HCT116 (cell line): ENCODE results near the gene DYNLT4. TPM values are rescaled to one million over a fixed set of nuclear protein-coding genes. Genes with fewer than 3 reads are reported as not detected.

Source experiments
- ATAC-seq: fragments of 200-7000 bp; cut with Tn5 transposase; 2 replicates; pipeline ENCODE4 v1.9.1; 2020; ENCODE audit warnings: mild to moderate bottlenecking, moderate library complexity
- BruUV-seq: library from RNA; stranded (reverse); fragments of 400-500 nt; replicated peaks from 2 replicates; lab custom pipeline; 2021; lab: Mats Ljungman, UMichigan
- CTCF ChIA-PET: fragments of 300-600 bp; sonication (Branson Sonifier 250); formaldehyde crosslinking; loops from one replicate; lab custom pipeline; 2021; ENCODE audit warnings: antibody characterized with exemption; lab: Charles Lee
- POLR2A ChIA-PET: fragments of 300-600, 350-600 bp; sonication (Branson Sonifier 250); formaldehyde crosslinking; loops from one replicate; lab custom pipeline; 2021; ENCODE audit warnings: antibody characterized with exemption; lab: Charles Lee
- RAD21 ChIA-PET, 2 experiments: fragments of 300-600 bp; sonication (Branson Sonifier 250); formaldehyde crosslinking; loops; one replicate each; lab custom pipeline; 2023; ENCODE audit warnings: low total read pairs in 2 of 2; ENCODE audit not compliant: uncharacterized antibody in 2 of 2, unreplicated experiment in 2 of 2, low non-redundant PET in 1 of 2; lab: Charles Lee
- DNase-seq: peaks from one replicate; pipeline ENCODE4 v3.0.0-alpha.2; 2010; ENCODE audit warnings: low read depth, low spot score
- H2AFZ ChIP-seq: fragments of 200-600 bp; shearing (Covaris generic), sonication (generic); 2 replicates; pipeline ENCODE4 v1.6.1; 2017; ENCODE audit warnings: low read depth, mixed run types, mixed read lengths, antibody characterized with exemption, low read length; ENCODE audit not compliant: poor library complexity, severe bottlenecking
- H3K27ac ChIP-seq: 2 replicates; pipeline ENCODE4 v1.5.1; 2012; ENCODE audit warnings: low read depth, low read length
- H3K27me3 ChIP-seq: fragments of 200-600 bp; sonication (generic); 2 replicates; pipeline ENCODE4 v1.6.1; 2016; ENCODE audit warnings: mixed run types, low read length, mixed read lengths; ENCODE audit not compliant: insufficient read depth
- H3K36me3 ChIP-seq, 2 experiments: fragments of 200-500 bp in 1 of 2; fragments of 200-600 bp in 1 of 2; sonication (Bioruptor generic) in 1 of 2; sonication (generic) in 1 of 2; 2 replicates each; pipeline versions ENCODE4 v1.5.1 to v1.6.1; 2014 to 2016; ENCODE audit warnings: low read length in 2 of 2, inconsistent platforms in 1 of 2, mixed read lengths in 1 of 2, mixed run types in 1 of 2; ENCODE audit not compliant: insufficient read depth in 2 of 2, control insufficient read depth in 1 of 2
- H3K4me1 ChIP-seq, 2 experiments: fragments of 200-600 bp in 1 of 2; sonication (generic) in 1 of 2; 2 replicates each; pipeline versions ENCODE4 v1.5.1 to v1.6.1; 2012 to 2017; ENCODE audit warnings: low read length in 2 of 2, inconsistent platforms in 1 of 2, mild to moderate bottlenecking in 1 of 2, mixed read lengths in 1 of 2, mixed run types in 1 of 2, moderate library complexity in 1 of 2; ENCODE audit not compliant: insufficient read depth in 2 of 2, control insufficient read depth in 1 of 2
- H3K4me2 ChIP-seq: fragments of 200-600 bp; sonication (generic); 2 replicates; pipeline ENCODE4 v1.6.1; 2017; ENCODE audit warnings: mixed run types, low read length, mixed read lengths
- H3K4me3 ChIP-seq, 2 experiments: fragments of 200-600 bp in 1 of 2; sonication (generic) in 1 of 2; replicated peaks in 1 of 2; 2 replicates each; pipeline ENCODE4 v1.5.1; 2011 to 2016; ENCODE audit warnings: low read length in 2 of 2, control low read depth in 1 of 2, low read depth in 1 of 2, mild to moderate bottlenecking in 1 of 2, mixed read lengths in 1 of 2, mixed run types in 1 of 2
- H3K79me2 ChIP-seq: fragments of 200-600 bp; sonication (generic); 2 replicates; pipeline ENCODE4 v1.6.1; 2017; ENCODE audit warnings: mild to moderate bottlenecking, mixed run types, low read length, moderate library complexity, mixed read lengths; ENCODE audit not compliant: insufficient read depth
- H3K9ac ChIP-seq: fragments of 200-600 bp; sonication (generic); 2 replicates; pipeline ENCODE4 v1.6.1; 2016; ENCODE audit warnings: low read length, mixed read lengths
- H3K9me2 ChIP-seq: fragments of 200-600 bp; sonication (generic), shearing (Covaris generic); 2 replicates; pipeline ENCODE4 v1.6.1; 2017; ENCODE audit warnings: mixed run types, mild to moderate bottlenecking, moderate library complexity; ENCODE audit not compliant: insufficient read depth
- H3K9me3 ChIP-seq, 2 experiments: fragments of 200-500 bp in 1 of 2; fragments of 200-600 bp in 1 of 2; sonication (Bioruptor generic) in 1 of 2; sonication (generic) in 1 of 2; 2 replicates each; pipeline ENCODE4 v1.6.1; 2014 to 2017; ENCODE audit warnings: low read length in 2 of 2, mixed read lengths in 2 of 2, inconsistent platforms in 1 of 2, low read depth in 1 of 2, mild to moderate bottlenecking in 1 of 2, mixed run types in 1 of 2, moderate library complexity in 1 of 2; ENCODE audit not compliant: control insufficient read depth in 1 of 2, insufficient read depth in 1 of 2
- H4K20me1 ChIP-seq: fragments of 200-600 bp; sonication (generic), shearing (Covaris generic); 2 replicates; pipeline ENCODE4 v1.6.1; 2017; ENCODE audit warnings: mixed run types, mild to moderate bottlenecking, moderate library complexity; ENCODE audit not compliant: insufficient read depth
- CBX3 ChIP-seq: IDR thresholded peaks from 2 replicates; pipeline ENCODE4 v1.6.1; 2012; ENCODE audit warnings: low read depth
- CEBPB ChIP-seq: IDR thresholded peaks from 2 replicates; pipeline ENCODE4 v1.6.1; 2012; ENCODE audit warnings: low read depth
- EGR1 ChIP-seq: IDR thresholded peaks from 2 replicates; pipeline ENCODE4 v1.6.1; 2012; ENCODE audit warnings: low read depth
- EZH2 ChIP-seq: fragments of 200-600 bp; sonication (generic); IDR thresholded peaks from 2 replicates; pipeline ENCODE4 v1.6.1; 2017; ENCODE audit warnings: antibody characterized with exemption, mixed run types
- JUND ChIP-seq: IDR thresholded peaks from 2 replicates; pipeline ENCODE4 v1.6.1; 2012
- POLR2AphosphoS5 ChIP-seq: IDR thresholded peaks from 2 replicates; pipeline ENCODE4 v1.6.1; 2011; ENCODE audit warnings: mild to moderate bottlenecking, low read depth, low read length, moderate library complexity
- SIN3A ChIP-seq: IDR thresholded peaks from 2 replicates; pipeline ENCODE4 v1.6.1; 2012; ENCODE audit warnings: low read depth
- SRF ChIP-seq: IDR thresholded peaks from 2 replicates; pipeline ENCODE4 v1.6.1; 2012; ENCODE audit warnings: low read depth
- TCF7L2 ChIP-seq: IDR thresholded peaks from 2 replicates; pipeline ENCODE4 v1.7.0; 2011; ENCODE audit warnings: borderline replicate concordance, inconsistent platforms; ENCODE audit not compliant: insufficient read depth, insufficient read length; ENCODE audit errors: extremely low read depth
- intact Hi-C: fragments of 100-400 bp; cut with micrococcal nuclease; formaldehyde crosslinking; loops from 2 replicates; pipeline ENCODE4 v1.10.0; 2022
- total RNA-seq: library from RNA; stranded (reverse); gene quantifications from one replicate; pipeline ENCODE4 v1.2.1, GENCODE V29; 2021; ENCODE audit not compliant: unreplicated experiment
- TF ChIP-seq, protein P1 (sequence below): IDR thresholded peaks from 2 replicates; pipeline ENCODE4 v1.6.1; 2012

The DYNLT4 gene
- total RNA-seq, 1 experiment from 2014 or later: 0.96 TPM

DNA sequence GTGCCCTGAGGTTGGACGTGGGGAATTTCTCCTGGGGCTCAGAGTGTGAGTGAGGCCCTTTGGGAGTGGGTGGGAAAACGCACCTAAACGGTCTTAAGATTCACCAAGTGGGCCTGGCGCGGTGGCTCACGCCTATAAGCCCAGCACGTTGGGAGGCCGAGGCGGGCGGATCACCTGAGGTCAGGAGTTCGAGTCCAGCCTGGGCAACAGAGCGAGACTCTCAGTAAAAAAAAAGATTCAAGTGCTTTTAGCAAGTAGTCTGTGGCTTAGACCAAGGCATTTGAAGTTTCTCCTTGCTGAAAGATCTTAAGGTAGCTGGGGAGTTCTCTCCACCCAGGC is 30.5 kb downstream of the DYNLT4 start:
- intact Hi-C loops: no loop called here
- TF ChIP-seq, protein P1, sequence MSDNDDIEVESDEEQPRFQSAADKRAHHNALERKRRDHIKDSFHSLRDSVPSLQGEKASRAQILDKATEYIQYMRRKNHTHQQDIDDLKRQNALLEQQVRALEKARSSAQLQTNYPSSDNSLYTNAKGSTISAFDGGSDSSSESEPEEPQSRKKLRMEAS: no peak
- no peak for TF ChIP-seq EZH2
- no peak for TF ChIP-seq JUND
- no peak for TF ChIP-seq CBX3
- no peak for TF ChIP-seq CEBPB
- no peak for TF ChIP-seq POLR2AphosphoS5
- TF ChIP-seq TCF7L2: no peak
- no peak for TF ChIP-seq EGR1
- TF ChIP-seq SRF: no peak
- no peak for TF ChIP-seq SIN3A
- Histone ChIP-seq H3K4me3 (peak overlapping the region; percentile 92 to 99), H3K4me1 (peaks cover 10 to 24% of the 10 kb centered on the region in 2 experiments), H3K36me3 (peaks cover 28 to 49% of the 10 kb centered on the region in 2 experiments), H3K4me2 (peak overlapping the region; percentile 99), H3K9me2 (no peaks in the 10 kb centered on the region), H3K9ac (peak overlapping the region; percentile 100), H3K79me2 (peaks cover 43% of the 10 kb centered on the region), H3K27me3 (no peaks in the 10 kb centered on the region), H3K9me3 (no peaks in the 10 kb centered on the region), H2AFZ (no peak overlapping the region), H4K20me1 (peaks cover 18% of the 10 kb centered on the region; the same call in 1 of the 2 replicates), H3K27ac (peak overlapping the region; percentile 86)
- RAD21 ChIA-PET: no interaction called here
- CTCF ChIA-PET: no interaction called here
- DNase-seq: no peak
- no peak for ATAC-seq
- POLR2A ChIA-PET: interaction anchor here (1.7 to 3.5 kb wide), 5 partner anchors 9 to 55 kb away, joined by 11 to 39 read pairs (median 16); partner anchors contain the start of gene RNU5D-1
- BruUV-seq: no TSS peak
